ENCODE data around the gene DNAAF8.

Gene DNAAF8

GRCh38 chr16:4734063-4734729 is at the start of gene DNAAF8, which contains the start of gene ANKS3:
TSS of gene DNAAF8 (plus strand) at chr16:4734537. CDS start at chr16:4736515, 1,978 bp downstream.
TSS of gene ANKS3 (minus strand) at chr16:4734271. CDS start at chr16:4730149, 4,122 bp downstream.
- peak; percentile 13 to 68 (median 49) for DNase-seq (ENCODE audit: low read depth in 3 of 3, low spot score in 1 of 3)

- no peak for DNase-seq (ENCODE audit: low read depth in 3 of 3, low spot score in 1 of 3)
Measured at GRCh38 chr16:4684763-4685162, 49.6 kb upstream of the DNAAF8 start.

- no peak for DNase-seq (ENCODE audit: low read depth in 3 of 3, low spot score in 1 of 3)
Measured at GRCh38 chr16:4685292-4685691, 49.0 kb upstream of the DNAAF8 start.

GRCh38 chr16:4685776-4686496 is 48.4 kb upstream of the DNAAF8 start:
- DNase-seq (ENCODE audit: low read depth in 3 of 3, low spot score in 1 of 3): no peak

- no peak for DNase-seq (ENCODE audit: low read depth in 3 of 3, low spot score in 1 of 3)
Measured at GRCh38 chr16:4686497-4687210, 47.7 kb upstream of the DNAAF8 start.

- DNase-seq (ENCODE audit: low read depth in 3 of 3, low spot score in 1 of 3): no peak
Measured at GRCh38 chr16:4687416-4687815, 46.9 kb upstream of the DNAAF8 start.

GRCh38 chr16:4687946-4688673 is 46.2 kb upstream of the DNAAF8 start:
- DNase-seq (ENCODE audit: low read depth in 3 of 3, low spot score in 1 of 3): no peak

GRCh38 chr16:4688674-4689045 is 45.7 kb upstream of the DNAAF8 start:
- DNase-seq (ENCODE audit: low read depth in 3 of 3, low spot score in 1 of 3): no peak

GRCh38 chr16:4689091-4689671 is 45.2 kb upstream of the DNAAF8 start:
- no peak for DNase-seq (ENCODE audit: low read depth in 3 of 3, low spot score in 1 of 3)

- DNase-seq (ENCODE audit: low read depth in 3 of 3, low spot score in 1 of 3): no peak
Measured at GRCh38 chr16:4689864-4690704, 44.3 kb upstream of the DNAAF8 start.

GRCh38 chr16:4690946-4691665 is 43.2 kb upstream of the DNAAF8 start:
- no peak for DNase-seq (ENCODE audit: low read depth in 3 of 3, low spot score in 1 of 3)

GRCh38 chr16:4691666-4692412 is 42.5 kb upstream of the DNAAF8 start:
- no peak for DNase-seq (ENCODE audit: low read depth in 3 of 3, low spot score in 1 of 3)

- peak in 1 of 3 donors; percentile 11 for DNase-seq (ENCODE audit: low read depth in 3 of 3, low spot score in 1 of 3)
Measured at GRCh38 chr16:4692460-4693295, 41.7 kb upstream of the DNAAF8 start.

- peak; percentile 88 to 96 (median 95) for DNase-seq (ENCODE audit: low read depth in 3 of 3, low spot score in 1 of 3)
Measured at GRCh38 chr16:4693296-4693955, 40.9 kb upstream of the DNAAF8 start, which contains the start of gene NUDT16L1. TSS of gene NUDT16L1 (plus strand) at chr16:4693562. CDS start at chr16:4693727, 165 bp downstream.

GRCh38 chr16:4693956-4694641 is 40.2 kb upstream of the DNAAF8 start:
- peak; percentile 6 to 30 (median 17) for DNase-seq (ENCODE audit: low read depth in 3 of 3, low spot score in 1 of 3)

- no peak for DNase-seq (ENCODE audit: low read depth in 3 of 3, low spot score in 1 of 3)
Measured at GRCh38 chr16:4694642-4695451, 39.5 kb upstream of the DNAAF8 start.
